NCI-H226 (cell line): Measurements from ENCODE around the gene KRT80.
"Not testable (repeated sequence)": the region's sequence is repeated elsewhere in the genome, so short reads cannot be mapped to it uniquely, and the experiment has no call there.

Source experiments
- DNase-seq: peaks from one replicate; pipeline ENCODE4 v3.0.0-alpha.2; 2015

The KRT80 gene

GRCh38 chr12:52191841-52192791 is at the start of gene KRT80:
Gene KRT80, minus strand, starts transcription at chr12:52192014. Its CDS starts 112 bp downstream, at chr12:52191902.
- peak; percentile 100 for DNase-seq

- DNase-seq: no peak
Measured at GRCh38 chr12:52241205-52241842, 49.5 kb upstream of the KRT80 start.

GRCh38 chr12:52240247-52240646 is 48.4 kb upstream of the KRT80 start:
- DNase-seq: not testable (repeated sequence)

GRCh38 chr12:52239767-52240166 is 48.0 kb upstream of the KRT80 start:
- no peak for DNase-seq

- no peak for DNase-seq
Measured at GRCh38 chr12:52238916-52239646, 47.3 kb upstream of the KRT80 start.

GRCh38 chr12:52238207-52238840 is 46.5 kb upstream of the KRT80 start:
- DNase-seq: no peak

GRCh38 chr12:52236386-52237050 is 44.7 kb upstream of the KRT80 start:
- no peak for DNase-seq

- no peak for DNase-seq
Measured at GRCh38 chr12:52235822-52236361, 44.1 kb upstream of the KRT80 start.

- no peak for DNase-seq
Measured at GRCh38 chr12:52235001-52235764, 43.4 kb upstream of the KRT80 start.

- no peak for DNase-seq
Measured at GRCh38 chr12:52234223-52234810, 42.5 kb upstream of the KRT80 start.

- peak; percentile 54 for DNase-seq
Measured at GRCh38 chr12:52233462-52234207, 41.8 kb upstream of the KRT80 start.

- DNase-seq: peak; percentile 93
Measured at GRCh38 chr12:52232674-52233461, 41.1 kb upstream of the KRT80 start, which contains the start of gene KRT7. Gene KRT7, plus strand, starts transcription at chr12:52233243. Its CDS starts 54 bp downstream, at chr12:52233297.

GRCh38 chr12:52232203-52232673 is 40.4 kb upstream of the KRT80 start:
- DNase-seq: no peak

- peak; percentile 59 for DNase-seq
Measured at GRCh38 chr12:52231305-52232202, 39.7 kb upstream of the KRT80 start.

- peak; percentile 98 for DNase-seq
Measured at GRCh38 chr12:52230364-52231281, 38.8 kb upstream of the KRT80 start.

- DNase-seq: peak; percentile 38
Measured at GRCh38 chr12:52229836-52230343, 38.1 kb upstream of the KRT80 start.
